Measurements from ENCODE around the gene ONECUT2. TPM values are rescaled to one million over a fixed set of nuclear protein-coding genes. Genes with fewer than 3 reads are reported as not detected.

Gene ONECUT2
- total RNA-seq, 1 experiment from 2014 or later: 0.48 TPM

DNA sequence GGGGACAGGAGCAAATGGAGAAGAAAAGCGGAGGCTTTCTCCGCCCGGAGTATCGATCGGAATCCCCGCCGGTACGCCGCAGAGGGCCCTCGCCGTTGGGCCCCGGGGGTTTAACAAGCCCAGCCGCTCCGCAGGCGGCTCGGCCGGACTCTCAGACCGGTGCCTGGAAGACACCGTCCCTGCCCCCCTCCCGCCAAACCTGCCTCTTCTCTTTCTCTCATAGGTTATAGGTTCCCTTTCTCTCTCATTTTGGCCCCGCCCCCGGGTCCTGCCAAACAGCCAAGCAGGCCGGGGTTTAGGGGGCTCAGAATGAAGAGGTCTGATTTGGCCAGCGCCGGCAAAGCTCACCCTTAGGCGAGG lies 4.4 kb downstream of the ONECUT2 start:
- H3K14ac ChIP-seq (ENCODE audit: insufficient read depth, low read length): no peak overlapping the region
- H3T11ph ChIP-seq (ENCODE audit: low read length): no peak overlapping the region
- Mint-ChIP-seq H3K27me3 (ENCODE audit: low read depth) (peaks cover 97% of the 10 kb centered on the region), H3K4me3 (peak overlapping the region; percentile 19 to 82), H3K9me3 (peaks cover 4 to 12% of the 10 kb centered on the region in 2 experiments; a peak in 3 of 5 replicates), H3K4me1 (peaks cover 52 to 54% of the 10 kb centered on the region in 2 experiments), H3K27ac (no peak overlapping the region), H3K36me3 (ENCODE audit: insufficient read depth in 1 of 3, low read depth in 3 of 3) (no peaks in the 10 kb centered on the region)
- peaks cover 20% of the 10 kb centered on the region for H3K23me2 ChIP-seq (ENCODE audit: insufficient read length, low read depth, low read length, poor library complexity, severe bottlenecking)
- H2BK15ac ChIP-seq (ENCODE audit: low read depth, low read length): no peak overlapping the region
- WGBS (ENCODE audit: extremely low coverage, insufficient read length, low lambda C conversion rate): no CpG with 5 or more reads among the region's 26 CpGs
- H3K27me3 ChIP-seq (ENCODE audit: insufficient read depth, low read length): peaks cover 81% of the 10 kb centered on the region
- no peak overlapping the region for H3K9ac ChIP-seq (ENCODE audit: extremely low read depth, insufficient read length, low read length)
- no peak overlapping the region for H3K23ac ChIP-seq (ENCODE audit: insufficient read length, low read depth, low read length)
- H2AFZ ChIP-seq (ENCODE audit: low read length): no peak overlapping the region
- H4K5ac ChIP-seq (ENCODE audit: insufficient read length, low read depth, low read length): no peak overlapping the region
- no peak overlapping the region for H3K4ac ChIP-seq (ENCODE audit: low read depth, low read length)
- no peak overlapping the region for H3K18ac ChIP-seq (ENCODE audit: insufficient read length, low read depth, low read length)
- no peaks in the 10 kb centered on the region for H3K9me3 ChIP-seq (ENCODE audit: control insufficient read depth, low read depth, low read length)
- H4K91ac ChIP-seq (ENCODE audit: insufficient read length, low read depth, low read length): no peak overlapping the region
- H3K4me2 ChIP-seq (ENCODE audit: insufficient read depth, insufficient read length, low read length): peak overlapping the region; percentile 70
- DNase-seq: peak; percentile 80
- no peak overlapping the region for H2BK120ac ChIP-seq (ENCODE audit: low read depth, low read length, poor library complexity, severe bottlenecking)
- TF ChIP-seq, protein P1, sequence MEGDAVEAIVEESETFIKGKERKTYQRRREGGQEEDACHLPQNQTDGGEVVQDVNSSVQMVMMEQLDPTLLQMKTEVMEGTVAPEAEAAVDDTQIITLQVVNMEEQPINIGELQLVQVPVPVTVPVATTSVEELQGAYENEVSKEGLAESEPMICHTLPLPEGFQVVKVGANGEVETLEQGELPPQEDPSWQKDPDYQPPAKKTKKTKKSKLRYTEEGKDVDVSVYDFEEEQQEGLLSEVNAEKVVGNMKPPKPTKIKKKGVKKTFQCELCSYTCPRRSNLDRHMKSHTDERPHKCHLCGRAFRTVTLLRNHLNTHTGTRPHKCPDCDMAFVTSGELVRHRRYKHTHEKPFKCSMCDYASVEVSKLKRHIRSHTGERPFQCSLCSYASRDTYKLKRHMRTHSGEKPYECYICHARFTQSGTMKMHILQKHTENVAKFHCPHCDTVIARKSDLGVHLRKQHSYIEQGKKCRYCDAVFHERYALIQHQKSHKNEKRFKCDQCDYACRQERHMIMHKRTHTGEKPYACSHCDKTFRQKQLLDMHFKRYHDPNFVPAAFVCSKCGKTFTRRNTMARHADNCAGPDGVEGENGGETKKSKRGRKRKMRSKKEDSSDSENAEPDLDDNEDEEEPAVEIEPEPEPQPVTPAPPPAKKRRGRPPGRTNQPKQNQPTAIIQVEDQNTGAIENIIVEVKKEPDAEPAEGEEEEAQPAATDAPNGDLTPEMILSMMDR (conservative IDR thresholded peaks at IDR 0.05): no peak
- H4K8ac ChIP-seq (replicated peaks; ENCODE audit: insufficient read length, low read depth, low read length): no peak overlapping the region
- no peaks in the 10 kb centered on the region for H4K20me1 ChIP-seq (ENCODE audit: control insufficient read depth, insufficient read depth, insufficient read length)
- H2BK20ac ChIP-seq (ENCODE audit: low read depth, low read length, poor library complexity, severe bottlenecking): no peak overlapping the region
- H3K56ac ChIP-seq (ENCODE audit: insufficient read length, low read depth, low read length): no peak overlapping the region
- no peak overlapping the region for H2BK12ac ChIP-seq (ENCODE audit: insufficient read length, low read depth, low read length)
- no peaks in the 10 kb centered on the region for H3K4me1 ChIP-seq (ENCODE audit: insufficient read depth, low read length)
- H2BK5ac ChIP-seq (ENCODE audit: insufficient read length, low read length): no peak overlapping the region
- no peaks in the 10 kb centered on the region for H3K79me2 ChIP-seq (ENCODE audit: insufficient read depth, low read length)
- no peak overlapping the region for H2AK5ac ChIP-seq (ENCODE audit: insufficient read length, low read length)
- H3K27ac ChIP-seq (ENCODE audit: insufficient read length, low read depth, low read length): no peak overlapping the region
- no peaks in the 10 kb centered on the region for H3K79me1 ChIP-seq (ENCODE audit: insufficient read depth, low read depth, low read length, poor library complexity, severe bottlenecking)

Data from H9 (cell line).